GM18511 (cell line): ENCODE results near the gene PROS1.

ENCODE experiments used
- ATAC-seq: cut with Tn5 transposase; IDR thresholded peaks from one replicate; pipeline ENCODE4 v1.9.1; 2021; ENCODE audit warnings: mild to moderate bottlenecking, moderate library complexity; ENCODE audit not compliant: unreplicated experiment

Gene PROS1

GRCh38 chr3:93973131-93974126 lies at the start of gene PROS1:
TSS of gene PROS1 (minus strand) at chr3:93973896. CDS start at chr3:93973749, 147 bp downstream.
- ATAC-seq = peak; percentile 87

- no peak for ATAC-seq
Measured at GRCh38 chr3:94020293-94020692, 46.6 kb upstream of the PROS1 start.

- no peak for ATAC-seq
Measured at GRCh38 chr3:94019659-94020058, 46.0 kb upstream of the PROS1 start.

- ATAC-seq = no peak
Measured at GRCh38 chr3:94015025-94015424, 41.3 kb upstream of the PROS1 start.

- ATAC-seq = no peak
Measured at GRCh38 chr3:94012185-94012584, 38.5 kb upstream of the PROS1 start.

GRCh38 chr3:94011233-94011711 lies 37.6 kb upstream of the PROS1 start:
- no peak for ATAC-seq

GRCh38 chr3:94009608-94010007 lies 35.9 kb upstream of the PROS1 start:
- no peak for ATAC-seq

- no peak for ATAC-seq
Measured at GRCh38 chr3:94008253-94008652, 34.6 kb upstream of the PROS1 start.

GRCh38 chr3:94004301-94004910 lies 30.7 kb upstream of the PROS1 start:
- ATAC-seq = peak; percentile 98

GRCh38 chr3:94001827-94002495 lies 28.3 kb upstream of the PROS1 start:
- no peak for ATAC-seq

GRCh38 chr3:94001191-94001590 lies 27.5 kb upstream of the PROS1 start:
- no peak for ATAC-seq

- ATAC-seq = no peak
Measured at GRCh38 chr3:93994056-93994455, 20.4 kb upstream of the PROS1 start.

GRCh38 chr3:93992207-93992606 lies 18.5 kb upstream of the PROS1 start:
- ATAC-seq = no peak

- no peak for ATAC-seq
Measured at GRCh38 chr3:93991631-93992030, 17.9 kb upstream of the PROS1 start.

- no peak for ATAC-seq
Measured at GRCh38 chr3:93989241-93989640, 15.5 kb upstream of the PROS1 start.

GRCh38 chr3:93988764-93989163 lies 15.1 kb upstream of the PROS1 start:
- no peak for ATAC-seq

GRCh38 chr3:93988283-93988682 lies 14.6 kb upstream of the PROS1 start:
- ATAC-seq = no peak

- ATAC-seq = no peak
Measured at GRCh38 chr3:93984618-93985017, 10.9 kb upstream of the PROS1 start.

- ATAC-seq = no peak
Measured at GRCh38 chr3:93983408-93983807, 9.7 kb upstream of the PROS1 start.

GRCh38 chr3:93981649-93982048 lies 8.0 kb upstream of the PROS1 start:
- ATAC-seq = no peak
